H1 (cell line): ENCODE results near the gene HADH. TPM values are rescaled to one million over a fixed set of nuclear protein-coding genes. Genes with fewer than 3 reads are reported as not detected.

ENCODE experiments used
- CTCF ChIA-PET: fragments of 300-600 bp; sonication (Branson Sonifier 250); formaldehyde crosslinking; loops from one replicate; lab custom pipeline; 2021; ENCODE audit not compliant: partially characterized antibody; lab: Charles Lee
- POLR2A ChIA-PET: fragments of 300-600 bp; sonication (Branson Sonifier 250); formaldehyde crosslinking; loops from one replicate; lab custom pipeline; 2021; ENCODE audit warnings: inconsistent platforms; ENCODE audit not compliant: partially characterized antibody; lab: Charles Lee
- DNase-seq, 2 experiments: peaks; one replicate each; pipeline versions ENCODE4 v3.0.0 to v3.0.0-alpha.2; 2010 to 2022; ENCODE audit warnings: low spot score in 2 of 2, low read depth in 1 of 2, mixed read lengths in 1 of 2
- FAIRE-seq: peaks from 2 replicates; lab custom pipeline; 2011; peaks lifted over from hg19 to GRCh38; lab: Jason Lieb, UNC
- H2AFZ ChIP-seq: 2 replicates; pipeline ENCODE4 v1.8.1; 2012; ENCODE audit warnings: low read length, inconsistent platforms
- H2AK5ac ChIP-seq: 2 replicates; pipeline ENCODE4 v1.6.1; 2013; ENCODE audit warnings: low read depth, low read length
- H2BK120ac ChIP-seq: replicated peaks from 2 replicates; pipeline ENCODE3; 2013; ENCODE audit warnings: low read depth, low read length, inconsistent platforms
- H2BK12ac ChIP-seq: 2 replicates; pipeline ENCODE4 v1.6.1; 2013; ENCODE audit warnings: low read depth, low read length
- H2BK15ac ChIP-seq: 2 replicates; pipeline ENCODE4 v1.6.1; 2013; ENCODE audit warnings: low read length
- H2BK20ac ChIP-seq: 2 replicates; pipeline ENCODE4 v1.6.1; 2013; ENCODE audit warnings: low read length
- H2BK5ac ChIP-seq: 2 replicates; pipeline ENCODE4 v1.6.1; 2013; ENCODE audit warnings: low read depth, low read length
- H3K14ac ChIP-seq: 2 replicates; pipeline ENCODE4 v1.6.1; 2013; ENCODE audit warnings: inconsistent platforms; ENCODE audit not compliant: insufficient read length
- H3K18ac ChIP-seq: 2 replicates; pipeline ENCODE4 v1.6.1; 2013; ENCODE audit warnings: low read length; ENCODE audit errors: extremely low read depth
- H3K23ac ChIP-seq: 2 replicates; pipeline ENCODE4 v1.6.1; 2013; ENCODE audit warnings: inconsistent platforms; ENCODE audit not compliant: insufficient read length
- H3K23me2 ChIP-seq: 2 replicates; pipeline ENCODE4 v1.6.1; 2013; ENCODE audit warnings: low read depth, low read length
- H3K27ac ChIP-seq: 2 replicates; pipeline ENCODE4 v1.6.1; 2011; ENCODE audit warnings: low read depth, low read length, inconsistent platforms
- H3K27me3 ChIP-seq, 4 experiments: replicated peaks in 1 of 4; 1 replicate in 1 of 4; 2 replicates in 3 of 4; pipeline versions ENCODE4 v1.6.1 to v1.8.1; 2011 to 2013; ENCODE audit warnings: low read length in 3 of 4, mild to moderate bottlenecking in 3 of 4, inconsistent platforms in 2 of 4, mixed read lengths in 2 of 4, moderate library complexity in 1 of 4; ENCODE audit not compliant: control insufficient read depth in 3 of 4, insufficient read depth in 3 of 4; ENCODE audit errors: extremely low read depth in 1 of 4
- H3K36me3 ChIP-seq, 4 experiments: 2 replicates each; pipeline versions ENCODE4 v1.6.1 to v1.8.1; 2011 to 2013; ENCODE audit warnings: mild to moderate bottlenecking in 4 of 4, low read length in 3 of 4, moderate library complexity in 2 of 4, control low read depth in 1 of 4, inconsistent platforms in 1 of 4; ENCODE audit not compliant: insufficient read depth in 4 of 4, control insufficient read depth in 2 of 4
- H3K4ac ChIP-seq: replicated peaks from 2 replicates; pipeline ENCODE3; 2013; ENCODE audit warnings: low read length, low read depth, mixed read lengths, inconsistent platforms; ENCODE audit not compliant: insufficient read length
- H3K4me1 ChIP-seq, 4 experiments: replicated peaks in 1 of 4; 1 replicate in 1 of 4; 2 replicates in 3 of 4; pipeline versions ENCODE4 v1.6.1 to v1.8.1; 2011 to 2013; ENCODE audit warnings: low read length in 3 of 4, inconsistent platforms in 2 of 4, mixed read lengths in 1 of 4; ENCODE audit not compliant: insufficient read depth in 4 of 4, control insufficient read depth in 3 of 4
- H3K4me2 ChIP-seq, 2 experiments: 2 replicates each; pipeline versions ENCODE4 v1.6.1 to v1.8.1; 2011 to 2013; ENCODE audit warnings: low read depth in 2 of 2, low read length in 2 of 2, control low read depth in 1 of 2, inconsistent platforms in 1 of 2, mild to moderate bottlenecking in 1 of 2; ENCODE audit not compliant: insufficient read depth in 1 of 2
- H3K4me3 ChIP-seq, 4 experiments: fragments of 200-600, 300-600 bp in 1 of 4; sonication (generic), shearing (Covaris generic), sonication (Bioruptor Twin) in 1 of 4; 2 replicates each; pipeline versions ENCODE4 v1.5.1 to v1.8.1; 2011 to 2016; ENCODE audit warnings: low read length in 4 of 4, low read depth in 3 of 4, control low read depth in 2 of 4, inconsistent platforms in 2 of 4, mild to moderate bottlenecking in 2 of 4, mixed read lengths in 1 of 4, moderate library complexity in 1 of 4; ENCODE audit not compliant: insufficient read depth in 2 of 4; ENCODE audit errors: extremely low read depth in 1 of 4
- H3K56ac ChIP-seq: replicated peaks from 2 replicates; pipeline ENCODE3; 2013; ENCODE audit warnings: low read depth, mild to moderate bottlenecking, mixed read lengths, low read length, inconsistent platforms; ENCODE audit not compliant: insufficient read length
- H3K79me1 ChIP-seq: 2 replicates; pipeline ENCODE4 v1.6.1; 2013; ENCODE audit warnings: low read depth, low read length, control low read depth
- H3K79me2 ChIP-seq, 2 experiments: 2 replicates each; pipeline versions ENCODE4 v1.6.1 to v1.8.1; 2012 to 2013; ENCODE audit warnings: low read length in 2 of 2, mild to moderate bottlenecking in 2 of 2, inconsistent platforms in 1 of 2; ENCODE audit not compliant: insufficient read depth in 2 of 2, control insufficient read depth in 1 of 2
- H3K9ac ChIP-seq, 4 experiments: replicated peaks in 1 of 4; 1 replicate in 1 of 4; 2 replicates in 3 of 4; pipeline versions ENCODE4 v1.6.1 to v1.8.1; 2011 to 2013; ENCODE audit warnings: low read depth in 3 of 4, low read length in 3 of 4, control low read depth in 2 of 4, mild to moderate bottlenecking in 2 of 4, moderate library complexity in 2 of 4, inconsistent platforms in 1 of 4; ENCODE audit errors: extremely low read depth in 1 of 4
- H3K9me3 ChIP-seq, 2 experiments: 2 replicates each; pipeline versions ENCODE4 v1.6.1 to v1.8.1; 2012 to 2013; ENCODE audit warnings: mild to moderate bottlenecking in 2 of 2, moderate library complexity in 2 of 2, control low read depth in 1 of 2, inconsistent platforms in 1 of 2, low read depth in 1 of 2, low read length in 1 of 2, mixed read lengths in 1 of 2; ENCODE audit not compliant: insufficient read depth in 2 of 2
- H4K20me1 ChIP-seq, 2 experiments: replicated peaks in 1 of 2; 2 replicates each; pipeline versions ENCODE3 to v1.8.1; 2011 to 2013; ENCODE audit warnings: inconsistent platforms in 2 of 2, low read length in 2 of 2, mild to moderate bottlenecking in 1 of 2; ENCODE audit not compliant: insufficient read depth in 2 of 2, control insufficient read depth in 1 of 2
- H4K5ac ChIP-seq: 2 replicates; pipeline ENCODE4 v1.6.1; 2013; ENCODE audit warnings: low read length, low read depth, mixed read lengths, inconsistent platforms; ENCODE audit not compliant: insufficient read length
- H4K8ac ChIP-seq: 2 replicates; pipeline ENCODE4 v1.8.0; 2013; ENCODE audit warnings: mild to moderate bottlenecking, moderate library complexity, low read length, inconsistent platforms; ENCODE audit not compliant: insufficient read depth; ENCODE audit errors: extremely low read depth
- H4K91ac ChIP-seq: replicated peaks from 2 replicates; pipeline ENCODE3; 2013; ENCODE audit warnings: low read length, mixed read lengths, inconsistent platforms; ENCODE audit not compliant: insufficient read length
- BRCA1 ChIP-seq: IDR thresholded peaks from 2 replicates; pipeline ENCODE4 v1.6.1; 2012; ENCODE audit warnings: low read depth, low read length, improper control_type of control experiment
- CHD1 ChIP-seq: IDR thresholded peaks from 2 replicates; pipeline ENCODE4 v1.6.1; 2012; ENCODE audit warnings: low read depth, low read length, improper control_type of control experiment
- JUN ChIP-seq: IDR thresholded peaks from 2 replicates; pipeline ENCODE4 v1.6.1; 2011; ENCODE audit warnings: low read depth, mild to moderate bottlenecking, improper control_type of control experiment, low read length
- JUND ChIP-seq: IDR thresholded peaks from 2 replicates; pipeline ENCODE4 v1.6.1; 2011; ENCODE audit warnings: mild to moderate bottlenecking, improper control_type of control experiment, low read length
- KDM4A ChIP-seq: IDR thresholded peaks from one replicate; pipeline ENCODE4 v1.7.1; 2012; ENCODE audit warnings: low read depth, mild to moderate bottlenecking, moderate library complexity, low read length, inconsistent platforms; ENCODE audit not compliant: severe bottlenecking
- NRF1 ChIP-seq: IDR thresholded peaks from 2 replicates; pipeline ENCODE4 v1.6.1; 2011; ENCODE audit warnings: mild to moderate bottlenecking, low read depth, low read length, improper control_type of control experiment
- POLR2A ChIP-seq, 2 experiments: IDR thresholded peaks; 1 replicate in 1 of 2; 2 replicates in 1 of 2; pipeline ENCODE4 v1.6.1; 2011; ENCODE audit warnings: low read depth in 2 of 2, low read length in 2 of 2, mild to moderate bottlenecking in 2 of 2; ENCODE audit errors: control extremely low read depth in 1 of 2
- POLR2AphosphoS5 ChIP-seq: IDR thresholded peaks from 2 replicates; pipeline ENCODE4 v1.6.1; 2011; ENCODE audit warnings: low read depth, low read length
- RAD21 ChIP-seq, 2 experiments: IDR thresholded peaks in 1 of 2; conservative IDR thresholded peaks in 1 of 2; 2 replicates each; pipeline ENCODE4 v1.6.1; 2011; ENCODE audit warnings: low read depth in 2 of 2, low read length in 2 of 2, improper control_type of control experiment in 1 of 2, inconsistent platforms in 1 of 2, mild to moderate bottlenecking in 1 of 2, moderate library complexity in 1 of 2
- RNF2 ChIP-seq: fragments of 200-900, 300-1000 bp; sonication (generic); IDR thresholded peaks from 2 replicates; pipeline ENCODE4 v1.7.1; 2016; ENCODE audit warnings: borderline replicate concordance, low read depth, mild to moderate bottlenecking, antibody characterized with exemption, low read length; ENCODE audit not compliant: poor library complexity, severe bottlenecking; ENCODE audit errors: missing control alignments
- SUZ12 ChIP-seq: fragments of 200-600 bp; sonication (generic); IDR thresholded peaks from 2 replicates; pipeline ENCODE4 v1.6.1; 2012; ENCODE audit warnings: mild to moderate bottlenecking, inconsistent platforms, low read length, moderate library complexity, mixed read lengths
- TBP ChIP-seq: IDR thresholded peaks from 2 replicates; pipeline ENCODE4 v1.6.1; 2011; ENCODE audit warnings: low read depth, low read length, improper control_type of control experiment
- TEAD4 ChIP-seq: IDR thresholded peaks from 2 replicates; pipeline ENCODE4 v1.6.1; 2012; ENCODE audit warnings: low read depth, low read length, inconsistent platforms, mixed read lengths
- ZNF274 ChIP-seq: IDR thresholded peaks from 2 replicates; pipeline ENCODE4 v1.7.0; 2012; ENCODE audit warnings: low read length, borderline replicate concordance; ENCODE audit errors: extremely low read depth
- WGBS, 2 experiments: shearing (Covaris generic) in 1 of 2; methylation state at CpG; one replicate each; pipeline versions ENCODE4 v1.1.6 to v1.1.7; 2013 to 2015; ENCODE audit warnings: low lambda C conversion rate in 2 of 2, mixed read lengths in 2 of 2, inconsistent platforms in 1 of 2, low coverage in 1 of 2, missing lambda C conversion rate in 1 of 2; ENCODE audit not compliant: insufficient replicate concordance in 2 of 2, insufficient coverage in 1 of 2, insufficient read length in 1 of 2; ENCODE audit errors: extremely low coverage in 1 of 2, missing lambda C conversion rate in 1 of 2; 5-methylcytosine and 5-hydroxymethylcytosine counted together
- polyA plus RNA-seq, 7 experiments: library from polyadenylated mRNA; depleted of rRNA in 3 of 7; stranded (reverse) in 5 of 7; unstranded in 2 of 7; fragments of >200 nt in 5 of 7; fragments of 200-250 nt in 2 of 7; gene quantifications; 1 replicate in 5 of 7; 2 replicates in 1 of 7; 4 replicates in 1 of 7; pipeline versions ENCODE4 v1.2.1 to v1.2.3, GENCODE V29; 2011 to 2013; ENCODE audit warnings: missing spikeins in 2 of 7, mixed read lengths in 2 of 7
- total RNA-seq: library from RNA; stranded (reverse); fragmentation: NEBNext Ultra II Directional; extraction: Animal tissue kit (Norgen Biotek cat#: 25700); gene quantifications from 2 replicates; pipeline ENCODE4 v1.2.1, GENCODE V29; 2021

HADH gene
- total and polyA plus RNA-seq, 2 of the 8 experiments (the other 6 are each of a cell fraction or from before 2014, with no cell fraction given): 47.5 to 54.4 TPM

DNA sequence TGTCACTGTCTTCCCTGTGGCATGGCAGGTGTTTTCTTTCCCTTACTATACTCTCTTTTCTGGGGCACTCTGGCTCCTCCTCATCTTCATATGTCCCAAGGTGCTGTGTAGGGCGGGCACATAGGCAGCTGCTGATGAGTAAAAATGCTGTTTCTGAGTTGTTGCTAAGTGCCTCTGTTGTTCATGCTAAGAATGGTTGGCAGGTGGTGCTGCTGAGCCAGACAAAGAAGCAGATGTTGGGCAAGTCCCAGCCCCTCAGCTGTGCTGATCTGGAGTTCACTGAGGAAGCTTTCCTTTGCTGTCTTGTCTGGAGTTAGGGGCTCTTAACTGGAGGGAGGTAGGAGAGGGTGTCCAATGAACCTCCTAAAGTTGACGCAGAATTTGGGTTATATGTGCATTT lies 40.6 kb downstream of the HADH start:
- Histone ChIP-seq H4K91ac (no peak overlapping the region), H3K79me2 (no peaks in the 10 kb centered on the region), H2AFZ (no peak overlapping the region), H3K56ac (no peak overlapping the region), H2AK5ac (no peak overlapping the region), H3K79me1 (no peaks in the 10 kb centered on the region), H3K4me2 (no peak overlapping the region), H2BK20ac (no peak overlapping the region), H4K20me1 (no peaks in the 10 kb centered on the region), H3K4ac (no peak overlapping the region), H2BK15ac (no peak overlapping the region), H3K27me3 (no peaks in the 10 kb centered on the region), H3K4me3 (no peak overlapping the region), H3K9me3 (no peaks in the 10 kb centered on the region), H2BK120ac (no peak overlapping the region), H3K4me1 (no peaks in the 10 kb centered on the region), H3K36me3 (peaks cover 3 to 35% (median 15%) of the 10 kb centered on the region in 4 experiments), H4K5ac (no peak overlapping the region), H3K9ac (no peak overlapping the region), H3K23me2 (no peaks in the 10 kb centered on the region), H3K23ac (no peak overlapping the region), H3K14ac (no peak overlapping the region), H2BK5ac (no peak overlapping the region), H2BK12ac (no peak overlapping the region), H3K18ac (no peak overlapping the region), H4K8ac (no peak overlapping the region), H3K27ac (no peak overlapping the region)
- FAIRE-seq: peak; percentile 70
- 84% methylated on average over 2 of the region's 2 CpGs; no CpG with 5 or more reads in 1 of the 2 experiments for WGBS, 2 experiments
- DNase-seq: peak in 1 of 2 experiments; percentile 25
- ChIA-PET CTCF (interaction anchor here (0.6 to 10.3 kb wide), 30 partner anchors 13 to 608 kb away, joined by 3 to 119 read pairs (median 4); no protein-coding TSS in a partner anchor), POLR2A (interaction anchor here (1.1 kb wide), 1 partner anchor 12 kb away, joined by 3 read pairs; no protein-coding TSS in a partner anchor)
- TF ChIP-seq POLR2AphosphoS5: no peak
- no peak for TF ChIP-seq TBP
- no peak for TF ChIP-seq KDM4A
- TF ChIP-seq SUZ12: no peak
- TF ChIP-seq POLR2A (IDR thresholded peaks at IDR 0.05; ENCODE audit: control extremely low read depth in 1 of 2, low read depth in 2 of 2, low read length in 2 of 2): no peak
- TF ChIP-seq RAD21 (IDR thresholded peaks at IDR 0.05 in 1 of 2, conservative IDR thresholded peaks at IDR 0.05 in 1 of 2; ENCODE audit: low read depth in 2 of 2, low read length in 2 of 2): peak; percentile 84 to 88
- TF ChIP-seq RNF2: no peak
- TF ChIP-seq ZNF274: no peak
- TF ChIP-seq BRCA1: no peak
- no peak for TF ChIP-seq CHD1
- no peak for TF ChIP-seq JUN
- TF ChIP-seq TEAD4: no peak
- TF ChIP-seq JUND: no peak
- TF ChIP-seq NRF1: no peak
